Muscle layer of duodenum (tissue), 2 donors: ENCODE data around the gene SAMD8.
A peak's percentile ranks its signal among the peaks of the same experiment; 100 is the strongest.

Experiments
- H3K27ac ChIP-seq: one replicate; pipeline ENCODE4 v1.7.0; 2013; ENCODE audit warnings: mild to moderate bottlenecking, low read length
- H3K27me3 ChIP-seq: one replicate; pipeline ENCODE4 v1.7.0; 2013; ENCODE audit warnings: low read depth, mild to moderate bottlenecking, control low read depth, low read length
- H3K36me3 ChIP-seq, 2 donors: one replicate each; pipeline ENCODE4 v1.7.0; 2013; ENCODE audit warnings: low read length in 2 of 2, control low read depth in 1 of 2, mild to moderate bottlenecking in 1 of 2; ENCODE audit not compliant: insufficient read depth in 2 of 2, control insufficient read depth in 1 of 2
- H3K4me1 ChIP-seq, 2 donors: one replicate each; pipeline ENCODE4 v1.7.0; 2013; ENCODE audit warnings: low read length in 2 of 2, mild to moderate bottlenecking in 2 of 2, control low read depth in 1 of 2, moderate library complexity in 1 of 2; ENCODE audit not compliant: insufficient read depth in 2 of 2, control insufficient read depth in 1 of 2
- H3K4me3 ChIP-seq, 2 donors: one replicate each; pipeline ENCODE4 v1.7.0; 2013; ENCODE audit warnings: low read length in 2 of 2, low read depth in 1 of 2, mild to moderate bottlenecking in 1 of 2
- H3K9me3 ChIP-seq, 2 donors: one replicate each; pipeline ENCODE4 v1.7.0; 2013; ENCODE audit warnings: low read length in 2 of 2, control low read depth in 1 of 2, mild to moderate bottlenecking in 1 of 2; ENCODE audit not compliant: control insufficient read depth in 1 of 2
- donor health status: healthy.

The SAMD8 gene

GRCh38 chr10:75111365-75111906 lies at the start of gene SAMD8:
TSS of gene SAMD8 (plus strand) at chr10:75111656. CDS start at chr10:75150529, 38,873 bp downstream.
- H3K36me3 ChIP-seq: peaks cover 0 to 6% of the 10 kb centered on the region in 2 donors
- peaks cover 11 to 24% of the 10 kb centered on the region in 2 donors for H3K4me1 ChIP-seq
- H3K4me3 ChIP-seq: peak within 1 kb of the TSS; percentile 72 to 95
- H3K27me3 ChIP-seq: no peaks in the 10 kb centered on the region
- peak within 1 kb of the TSS; percentile 99 for H3K27ac ChIP-seq
- no peaks in the 10 kb centered on the region for H3K9me3 ChIP-seq

GRCh38 chr10:75061709-75062505 lies 49.5 kb upstream of the SAMD8 start:
- Histone ChIP-seq H3K36me3 (no peaks in the 10 kb centered on the region), H3K4me1 (peaks cover 0 to 13% of the 10 kb centered on the region in 2 donors), H3K27ac (no peak overlapping the region), H3K27me3 (no peaks in the 10 kb centered on the region), H3K9me3 (no peaks in the 10 kb centered on the region), H3K4me3 (no peak overlapping the region)

- Histone ChIP-seq H3K27ac (no peak overlapping the region), H3K9me3 (no peaks in the 10 kb centered on the region), H3K4me3 (no peak overlapping the region), H3K4me1 (peaks cover 0 to 13% of the 10 kb centered on the region in 2 donors), H3K36me3 (no peaks in the 10 kb centered on the region), H3K27me3 (no peaks in the 10 kb centered on the region)
These were observed 48.8 kb upstream of the SAMD8 start for GRCh38 chr10:75062506-75063299.

GRCh38 chr10:75063461-75064230 lies 47.8 kb upstream of the SAMD8 start:
- H3K27ac ChIP-seq: no peak overlapping the region

GRCh38 chr10:75065076-75065475 lies 46.4 kb upstream of the SAMD8 start:
- H3K9me3 ChIP-seq: no peaks in the 10 kb centered on the region
- H3K36me3 ChIP-seq: no peaks in the 10 kb centered on the region
- H3K4me3 ChIP-seq: no peak overlapping the region
- H3K27me3 ChIP-seq: no peaks in the 10 kb centered on the region
- no peak overlapping the region for H3K27ac ChIP-seq
- H3K4me1 ChIP-seq: peaks cover 0 to 9% of the 10 kb centered on the region in 2 donors

More at GRCh38 chr10:75063461-75064230, 47.8 kb upstream of the SAMD8 start:
- Histone ChIP-seq H3K4me1 (peaks cover 0 to 9% of the 10 kb centered on the region in 2 donors), H3K27me3 (no peaks in the 10 kb centered on the region), H3K9me3 (no peaks in the 10 kb centered on the region), H3K36me3 (no peaks in the 10 kb centered on the region), H3K4me3 (no peak overlapping the region)

GRCh38 chr10:75066271-75066670 lies 45.2 kb upstream of the SAMD8 start:
- peaks cover 0 to 9% of the 10 kb centered on the region in 2 donors for H3K4me1 ChIP-seq
- H3K27ac ChIP-seq: no peak overlapping the region

GRCh38 chr10:75067272-75067671 lies 44.2 kb upstream of the SAMD8 start:
- H3K27ac ChIP-seq: no peak overlapping the region
- no peaks in the 10 kb centered on the region for H3K27me3 ChIP-seq

More at GRCh38 chr10:75066271-75066670, 45.2 kb upstream of the SAMD8 start:
- no peak overlapping the region for H3K4me3 ChIP-seq
- no peaks in the 10 kb centered on the region for H3K9me3 ChIP-seq
- no peaks in the 10 kb centered on the region for H3K36me3 ChIP-seq
- no peaks in the 10 kb centered on the region for H3K27me3 ChIP-seq

GRCh38 chr10:75068523-75068922 lies 42.9 kb upstream of the SAMD8 start:
- Histone ChIP-seq H3K27ac (no peak overlapping the region), H3K36me3 (no peaks in the 10 kb centered on the region), H3K27me3 (no peaks in the 10 kb centered on the region), H3K4me3 (no peak overlapping the region), H3K9me3 (no peaks in the 10 kb centered on the region), H3K4me1 (peaks cover 0 to 9% of the 10 kb centered on the region in 2 donors)

More at GRCh38 chr10:75067272-75067671, 44.2 kb upstream of the SAMD8 start:
- Histone ChIP-seq H3K36me3 (no peaks in the 10 kb centered on the region), H3K4me3 (no peak overlapping the region), H3K4me1 (peaks cover 0 to 9% of the 10 kb centered on the region in 2 donors), H3K9me3 (no peaks in the 10 kb centered on the region)

GRCh38 chr10:75070476-75070875 lies 41.0 kb upstream of the SAMD8 start:
- Histone ChIP-seq H3K36me3 (no peaks in the 10 kb centered on the region), H3K9me3 (no peaks in the 10 kb centered on the region), H3K27ac (no peak overlapping the region), H3K27me3 (no peaks in the 10 kb centered on the region), H3K4me1 (no peaks in the 10 kb centered on the region), H3K4me3 (no peak overlapping the region)

- Histone ChIP-seq H3K36me3 (no peaks in the 10 kb centered on the region), H3K9me3 (no peaks in the 10 kb centered on the region), H3K4me1 (no peaks in the 10 kb centered on the region), H3K4me3 (no peak overlapping the region), H3K27ac (no peak overlapping the region), H3K27me3 (no peaks in the 10 kb centered on the region)
These were observed 40.5 kb upstream of the SAMD8 start for GRCh38 chr10:75070961-75071428.
